A673 (cell line): ENCODE measurements around the gene GRIK3.

Experiments
- EZH2 ChIP-seq: fragments of 200-600 bp; sonication (generic); IDR thresholded peaks from 2 replicates; pipeline ENCODE4 v1.6.1; 2017; ENCODE audit warnings: borderline replicate concordance, low read depth, mild to moderate bottlenecking, mixed read lengths, antibody characterized with exemption, low read length; ENCODE audit not compliant: poor library complexity, severe bottlenecking
- TF ChIP-seq, protein P1 (sequence below): fragments of 300-800, 200-600 bp; sonication (generic); conservative IDR thresholded peaks from 2 replicates; pipeline ENCODE4 v1.5.1; 2017; ENCODE audit warnings: low read depth, mild to moderate bottlenecking, antibody characterized with exemption, low read length, moderate library complexity, mixed read lengths

DNA sequence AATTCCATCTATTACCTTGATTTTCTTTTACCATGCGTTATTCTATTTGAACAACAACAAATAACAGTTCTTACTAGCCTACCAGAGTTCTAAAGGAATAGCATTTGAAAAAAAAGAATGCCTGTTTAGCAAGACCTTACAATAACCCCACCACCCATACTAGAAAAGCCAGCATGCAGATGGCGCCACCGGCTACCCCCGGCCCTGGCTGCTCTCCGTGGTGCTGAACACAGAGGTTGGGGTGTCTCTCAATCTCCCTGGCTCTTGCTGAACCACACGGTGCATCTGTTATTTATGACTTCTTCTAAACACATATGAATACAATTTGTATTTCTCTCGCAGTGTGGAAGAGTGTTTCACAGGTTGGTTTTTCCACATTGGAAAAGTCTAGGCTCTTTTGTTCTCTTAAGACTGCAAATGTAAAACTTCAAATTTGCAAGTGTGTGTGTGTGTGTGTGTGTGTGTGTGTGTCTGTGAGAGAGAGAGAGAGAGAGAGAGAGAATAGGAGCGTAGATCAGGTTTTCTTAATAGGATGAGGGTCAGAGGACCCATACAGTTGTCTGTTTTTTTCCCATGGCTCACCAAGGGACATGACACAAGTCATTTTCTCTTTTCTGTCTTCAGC is 13.6 kb downstream of the GRIK3 start:
- TF ChIP-seq, protein P1, sequence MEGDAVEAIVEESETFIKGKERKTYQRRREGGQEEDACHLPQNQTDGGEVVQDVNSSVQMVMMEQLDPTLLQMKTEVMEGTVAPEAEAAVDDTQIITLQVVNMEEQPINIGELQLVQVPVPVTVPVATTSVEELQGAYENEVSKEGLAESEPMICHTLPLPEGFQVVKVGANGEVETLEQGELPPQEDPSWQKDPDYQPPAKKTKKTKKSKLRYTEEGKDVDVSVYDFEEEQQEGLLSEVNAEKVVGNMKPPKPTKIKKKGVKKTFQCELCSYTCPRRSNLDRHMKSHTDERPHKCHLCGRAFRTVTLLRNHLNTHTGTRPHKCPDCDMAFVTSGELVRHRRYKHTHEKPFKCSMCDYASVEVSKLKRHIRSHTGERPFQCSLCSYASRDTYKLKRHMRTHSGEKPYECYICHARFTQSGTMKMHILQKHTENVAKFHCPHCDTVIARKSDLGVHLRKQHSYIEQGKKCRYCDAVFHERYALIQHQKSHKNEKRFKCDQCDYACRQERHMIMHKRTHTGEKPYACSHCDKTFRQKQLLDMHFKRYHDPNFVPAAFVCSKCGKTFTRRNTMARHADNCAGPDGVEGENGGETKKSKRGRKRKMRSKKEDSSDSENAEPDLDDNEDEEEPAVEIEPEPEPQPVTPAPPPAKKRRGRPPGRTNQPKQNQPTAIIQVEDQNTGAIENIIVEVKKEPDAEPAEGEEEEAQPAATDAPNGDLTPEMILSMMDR: peak; percentile 41
- TF ChIP-seq EZH2: no peak
